ENCODE results near the gene TNFSF13B.
"Not testable (repeated sequence)": the region's sequence is repeated elsewhere in the genome, so short reads cannot be mapped to it uniquely, and the experiment has no call there.

Gene TNFSF13B

GRCh38 chr13:108270442-108270841 lies 924 bp downstream of the TNFSF13B start:
- Mint-ChIP-seq H3K27ac (peak overlapping the region; percentile 91), H3K9me3 (no peaks in the 10 kb centered on the region), H3K4me1 (peaks cover 18% of the 10 kb centered on the region), H3K4me3 (peak overlapping the region; percentile 76), H3K36me3 (no peaks in the 10 kb centered on the region)
- ATAC-seq (peak; percentile 5), DNase-seq (ENCODE audit: low spot score in 2 of 2) (no peak)

GRCh38 chr13:108272333-108272732 lies 2.8 kb downstream of the TNFSF13B start:
- Mint-ChIP-seq H3K9me3 (no peaks in the 10 kb centered on the region), H3K36me3 (no peaks in the 10 kb centered on the region), H3K27ac (no peak overlapping the region), H3K4me3 (no peak overlapping the region), H3K4me1 (peaks cover 18% of the 10 kb centered on the region)
- ATAC-seq: no peak
- DNase-seq (ENCODE audit: low spot score in 2 of 2): no peak

GRCh38 chr13:108273429-108274118 lies 4.1 kb downstream of the TNFSF13B start:
- no peak for ATAC-seq
- H3K4me3 Mint-ChIP-seq: no peak overlapping the region
- no peaks in the 10 kb centered on the region for H3K36me3 Mint-ChIP-seq
- peaks cover 18% of the 10 kb centered on the region for H3K4me1 Mint-ChIP-seq
- no peaks in the 10 kb centered on the region for H3K9me3 Mint-ChIP-seq
- no peak for DNase-seq (ENCODE audit: low spot score in 2 of 2)
- H3K27ac Mint-ChIP-seq: no peak overlapping the region

- Mint-ChIP-seq H3K27ac (no peak overlapping the region), H3K4me3 (no peak overlapping the region)
These were observed 5.2 kb downstream of the TNFSF13B start for GRCh38 chr13:108274718-108275117.

GRCh38 chr13:108276060-108276459 lies 6.5 kb downstream of the TNFSF13B start:
- no peaks in the 10 kb centered on the region for H3K36me3 Mint-ChIP-seq
- H3K4me3 Mint-ChIP-seq: no peak overlapping the region
- no peaks in the 10 kb centered on the region for H3K9me3 Mint-ChIP-seq
- no peaks in the 10 kb centered on the region for H3K4me1 Mint-ChIP-seq
- ATAC-seq (no peak), DNase-seq (ENCODE audit: low spot score in 2 of 2) (no peak)
- no peak overlapping the region for H3K27ac Mint-ChIP-seq

More at GRCh38 chr13:108274718-108275117, 5.2 kb downstream of the TNFSF13B start:
- Mint-ChIP-seq H3K36me3 (no peaks in the 10 kb centered on the region), H3K9me3 (no peaks in the 10 kb centered on the region), H3K4me1 (peaks cover 11% of the 10 kb centered on the region)
- DNase-seq (ENCODE audit: low spot score in 2 of 2) (no peak), ATAC-seq (no peak)

GRCh38 chr13:108278466-108278865 lies 8.9 kb downstream of the TNFSF13B start:
- H3K9me3 Mint-ChIP-seq: no peaks in the 10 kb centered on the region
- no peak overlapping the region for H3K27ac Mint-ChIP-seq
- ATAC-seq: no peak
- DNase-seq (ENCODE audit: low spot score in 2 of 2): no peak
- H3K4me3 Mint-ChIP-seq: no peak overlapping the region
- no peaks in the 10 kb centered on the region for H3K36me3 Mint-ChIP-seq
- no peaks in the 10 kb centered on the region for H3K4me1 Mint-ChIP-seq

GRCh38 chr13:108281901-108282300 lies 12.4 kb downstream of the TNFSF13B start:
- Mint-ChIP-seq H3K4me3 (no peak overlapping the region), H3K4me1 (no peaks in the 10 kb centered on the region), H3K9me3 (no peaks in the 10 kb centered on the region), H3K27ac (no peak overlapping the region), H3K36me3 (no peaks in the 10 kb centered on the region)
- ATAC-seq (no peak), DNase-seq (ENCODE audit: low spot score in 2 of 2) (no peak)

- no peak overlapping the region for H3K27ac Mint-ChIP-seq
- DNase-seq (ENCODE audit: low spot score in 2 of 2) (no peak), ATAC-seq (no peak)
- no peak overlapping the region for H3K4me3 Mint-ChIP-seq
- H3K9me3 Mint-ChIP-seq: no peaks in the 10 kb centered on the region
- no peaks in the 10 kb centered on the region for H3K36me3 Mint-ChIP-seq
- H3K4me1 Mint-ChIP-seq: no peaks in the 10 kb centered on the region
These were observed 13.6 kb downstream of the TNFSF13B start for GRCh38 chr13:108283110-108283509.

GRCh38 chr13:108288741-108289140 lies 19.2 kb downstream of the TNFSF13B start:
- ATAC-seq (no peak), DNase-seq (ENCODE audit: low spot score in 2 of 2) (no peak)
- Mint-ChIP-seq H3K36me3 (no peaks in the 10 kb centered on the region), H3K27ac (no peak overlapping the region), H3K4me1 (no peaks in the 10 kb centered on the region), H3K4me3 (no peak overlapping the region), H3K9me3 (no peaks in the 10 kb centered on the region)

GRCh38 chr13:108289819-108290218 lies 20.3 kb downstream of the TNFSF13B start:
- ATAC-seq (no peak), DNase-seq (ENCODE audit: low spot score in 2 of 2) (no peak)
- H3K4me1 Mint-ChIP-seq: no peaks in the 10 kb centered on the region
- no peak overlapping the region for H3K27ac Mint-ChIP-seq
- H3K9me3 Mint-ChIP-seq: no peaks in the 10 kb centered on the region
- no peaks in the 10 kb centered on the region for H3K36me3 Mint-ChIP-seq
- H3K4me3 Mint-ChIP-seq: no peak overlapping the region

GRCh38 chr13:108297114-108297513 lies 27.6 kb downstream of the TNFSF13B start:
- H3K9me3 Mint-ChIP-seq: peaks cover 6% of the 10 kb centered on the region
- no peaks in the 10 kb centered on the region for H3K4me1 Mint-ChIP-seq
- no peak for DNase-seq (ENCODE audit: low spot score in 2 of 2)
- no peak overlapping the region for H3K4me3 Mint-ChIP-seq
- no peaks in the 10 kb centered on the region for H3K36me3 Mint-ChIP-seq
- H3K27ac Mint-ChIP-seq: no peak overlapping the region
- ATAC-seq: no peak

- H3K9me3 Mint-ChIP-seq: peaks cover 3% of the 10 kb centered on the region
- H3K4me3 Mint-ChIP-seq: no peak overlapping the region
- no peak overlapping the region for H3K27ac Mint-ChIP-seq
- DNase-seq (ENCODE audit: low spot score in 2 of 2): no peak
- no peaks in the 10 kb centered on the region for H3K36me3 Mint-ChIP-seq
- H3K4me1 Mint-ChIP-seq: peaks cover 5% of the 10 kb centered on the region
- ATAC-seq: no peak
These were observed 32.8 kb downstream of the TNFSF13B start for GRCh38 chr13:108302279-108302678.

GRCh38 chr13:108304170-108305016 lies 34.9 kb downstream of the TNFSF13B start:
- H3K4me3 Mint-ChIP-seq: no peak overlapping the region
- DNase-seq (ENCODE audit: low spot score in 2 of 2) (no peak), ATAC-seq (no peak)
- H3K4me1 Mint-ChIP-seq: peaks cover 5% of the 10 kb centered on the region
- H3K9me3 Mint-ChIP-seq: peaks cover 2% of the 10 kb centered on the region
- no peak overlapping the region for H3K27ac Mint-ChIP-seq
- H3K36me3 Mint-ChIP-seq: no peaks in the 10 kb centered on the region

GRCh38 chr13:108305655-108306054 lies 36.1 kb downstream of the TNFSF13B start:
- no peak overlapping the region for H3K27ac Mint-ChIP-seq

GRCh38 chr13:108306860-108307259 lies 37.3 kb downstream of the TNFSF13B start:
- no peak for ATAC-seq
- no peak for DNase-seq (ENCODE audit: low spot score in 2 of 2)
- no peak overlapping the region for H3K4me3 Mint-ChIP-seq
- peaks cover 5% of the 10 kb centered on the region for H3K4me1 Mint-ChIP-seq
- no peak overlapping the region for H3K27ac Mint-ChIP-seq
- peaks cover 2% of the 10 kb centered on the region for H3K9me3 Mint-ChIP-seq
- H3K36me3 Mint-ChIP-seq: no peaks in the 10 kb centered on the region

More at GRCh38 chr13:108305655-108306054, 36.1 kb downstream of the TNFSF13B start:
- no peak for ATAC-seq
- H3K4me3 Mint-ChIP-seq: no peak overlapping the region
- no peak for DNase-seq (ENCODE audit: low spot score in 2 of 2)
- no peaks in the 10 kb centered on the region for H3K36me3 Mint-ChIP-seq
- peaks cover 5% of the 10 kb centered on the region for H3K4me1 Mint-ChIP-seq
- H3K9me3 Mint-ChIP-seq: peaks cover 2% of the 10 kb centered on the region

GRCh38 chr13:108311596-108311995 lies 42.1 kb downstream of the TNFSF13B start:
- ATAC-seq; H3K4me3 Mint-ChIP-seq; H3K4me1 Mint-ChIP-seq; H3K27ac Mint-ChIP-seq; DNase-seq (ENCODE audit: low spot score in 2 of 2); H3K9me3 Mint-ChIP-seq; H3K36me3 Mint-ChIP-seq: not testable (repeated sequence)

Data from stimulated activated effector memory CD8-positive, alpha-beta T cell treated with anti-CD3 and anti-CD28 coated beads, Interleukin-12 subunit alpha, Interleukin-12 subunit beta, amount 100 ng/mL, for 72 hours (primary cell).